NCI-H446 (cell line): ENCODE results near the gene TARBP2.
"Not testable (repeated sequence)": the region's sequence is repeated elsewhere in the genome, so short reads cannot be mapped to it uniquely, and the experiment has no call there.

Experiments
- DNase-seq, 2 experiments: peaks; one replicate each; lab custom pipeline; 2025; lab: John Stamatoyannopoulos, UW

Gene TARBP2

GRCh38 chr12:53474819-53475218, 26.3 kb upstream of the TARBP2 start:
- DNase-seq, result no peak

DNA sequence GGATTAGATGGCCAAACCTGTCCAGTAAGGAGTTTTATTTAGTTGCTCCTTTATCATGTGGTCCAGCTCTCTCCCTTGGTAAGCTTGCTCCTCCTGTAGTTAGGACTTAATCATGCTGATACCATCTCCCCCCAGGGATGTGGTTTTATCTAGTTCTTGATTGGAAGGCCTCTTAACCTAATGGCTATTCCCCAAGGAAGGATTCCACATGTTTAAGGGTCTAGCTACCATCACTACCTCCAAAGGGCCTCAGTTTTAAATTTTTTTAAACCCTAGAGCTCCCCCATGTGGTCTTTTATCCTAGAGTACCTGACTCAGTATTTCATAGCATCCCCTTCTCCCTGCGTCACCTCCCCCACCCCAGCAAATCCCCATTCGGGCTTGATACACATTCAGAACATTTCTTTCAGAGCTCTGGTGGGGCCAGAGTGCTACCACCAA, 24.3 kb upstream of the TARBP2 start:
- no peak for DNase-seq

GRCh38 chr12:53478865-53479264, 22.2 kb upstream of the TARBP2 start:
- no peak for DNase-seq

DNA sequence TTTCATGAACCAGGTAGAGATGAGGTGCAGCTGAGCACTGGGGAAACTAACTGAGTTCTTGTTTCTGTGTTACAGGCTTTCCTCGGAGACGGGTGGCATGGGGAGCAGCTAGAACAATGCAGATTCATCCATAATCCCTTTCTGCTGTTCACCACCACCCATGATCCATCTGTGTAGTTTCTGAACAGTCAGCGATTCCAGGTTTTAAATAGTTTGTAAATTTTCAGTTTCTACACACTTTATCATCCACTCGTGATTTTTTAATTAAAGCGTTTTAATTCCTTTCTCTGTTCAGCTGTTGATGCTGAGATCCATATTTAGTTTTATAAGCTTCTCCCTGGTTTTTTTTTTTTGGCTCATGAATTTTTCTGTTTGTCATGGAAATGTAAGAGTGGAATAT, 21.8 kb upstream of the TARBP2 start:
- no peak for DNase-seq

DNA sequence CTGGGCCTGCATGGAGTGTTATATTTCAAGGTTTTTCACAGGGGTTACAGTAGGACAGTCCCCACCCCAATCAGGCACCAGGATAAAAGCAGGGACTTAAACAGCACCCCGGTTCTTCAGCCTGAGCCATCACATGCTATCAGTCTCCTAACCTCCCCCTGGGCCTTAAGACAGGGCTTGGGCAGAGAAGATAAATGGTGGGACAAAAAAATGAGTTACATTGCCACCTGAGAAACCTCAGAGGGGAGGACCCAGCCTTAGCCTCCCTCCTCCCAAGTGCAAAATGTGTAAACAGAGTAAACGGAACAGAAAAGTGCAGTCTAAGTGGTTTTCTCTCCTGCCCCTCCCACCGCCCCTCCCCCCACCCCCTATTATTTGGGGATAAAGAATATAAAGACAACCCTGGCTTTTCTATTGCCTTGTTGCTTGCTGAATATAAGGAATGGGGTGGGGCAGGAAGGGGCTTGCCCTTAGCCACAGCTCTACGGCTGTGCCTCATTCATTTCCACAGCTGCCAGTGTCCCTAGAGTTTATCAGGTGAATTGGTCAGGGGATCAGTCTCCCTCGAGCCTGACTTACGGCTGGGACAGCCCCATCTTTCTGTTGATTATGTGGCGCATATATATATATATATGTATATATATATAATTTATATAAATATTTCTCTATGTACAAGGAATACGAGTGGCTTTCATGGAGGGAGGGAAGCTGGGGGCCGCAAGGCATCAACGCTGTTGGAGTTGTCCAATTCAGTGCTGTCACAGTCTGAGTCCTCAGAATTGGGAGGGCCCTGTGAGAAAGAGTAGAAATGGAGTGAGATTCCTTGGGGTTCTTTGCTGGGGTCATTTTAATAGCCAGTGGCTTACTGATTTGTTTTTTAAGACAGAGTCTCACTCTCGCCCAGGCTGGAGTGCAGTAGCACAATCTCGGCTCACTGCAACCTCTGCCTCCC, 20.3 kb upstream of the TARBP2 start:
- no peak for DNase-seq

- DNase-seq, result not testable (repeated sequence)
These were observed 19.6 kb upstream of the TARBP2 start for GRCh38 chr12:53481458-53481857.

- DNase-seq, result no peak
These were observed 19.0 kb upstream of the TARBP2 start for GRCh38 chr12:53481939-53482586.

DNA sequence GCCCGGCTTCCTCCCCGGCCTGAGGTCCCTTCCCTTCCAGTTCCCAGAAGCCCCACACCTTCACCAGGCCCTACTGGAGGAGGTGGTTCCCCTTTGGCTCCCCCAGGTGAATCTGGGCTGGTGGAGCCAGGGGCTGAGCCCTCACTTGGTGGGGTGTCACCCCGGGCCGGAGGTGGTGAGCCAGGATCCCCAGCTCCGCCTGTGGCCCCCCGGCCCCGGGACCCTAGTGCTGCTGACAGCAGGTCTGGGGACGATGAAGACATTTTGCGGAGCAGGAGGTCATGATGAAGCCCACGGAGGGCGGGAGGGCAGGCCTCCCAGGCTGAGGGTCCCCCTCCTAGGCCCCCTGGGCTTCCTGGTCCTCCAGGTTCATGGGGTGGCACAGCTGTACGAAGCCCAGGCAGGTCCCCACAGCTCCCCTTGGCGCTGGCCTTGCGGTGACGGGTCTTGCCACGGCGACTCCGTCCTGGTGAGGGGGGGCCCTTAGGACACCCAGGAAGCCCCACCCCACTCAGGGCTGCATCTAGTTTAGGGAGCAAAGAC, 18.4 kb upstream of the TARBP2 start:
- no peak for DNase-seq

DNA sequence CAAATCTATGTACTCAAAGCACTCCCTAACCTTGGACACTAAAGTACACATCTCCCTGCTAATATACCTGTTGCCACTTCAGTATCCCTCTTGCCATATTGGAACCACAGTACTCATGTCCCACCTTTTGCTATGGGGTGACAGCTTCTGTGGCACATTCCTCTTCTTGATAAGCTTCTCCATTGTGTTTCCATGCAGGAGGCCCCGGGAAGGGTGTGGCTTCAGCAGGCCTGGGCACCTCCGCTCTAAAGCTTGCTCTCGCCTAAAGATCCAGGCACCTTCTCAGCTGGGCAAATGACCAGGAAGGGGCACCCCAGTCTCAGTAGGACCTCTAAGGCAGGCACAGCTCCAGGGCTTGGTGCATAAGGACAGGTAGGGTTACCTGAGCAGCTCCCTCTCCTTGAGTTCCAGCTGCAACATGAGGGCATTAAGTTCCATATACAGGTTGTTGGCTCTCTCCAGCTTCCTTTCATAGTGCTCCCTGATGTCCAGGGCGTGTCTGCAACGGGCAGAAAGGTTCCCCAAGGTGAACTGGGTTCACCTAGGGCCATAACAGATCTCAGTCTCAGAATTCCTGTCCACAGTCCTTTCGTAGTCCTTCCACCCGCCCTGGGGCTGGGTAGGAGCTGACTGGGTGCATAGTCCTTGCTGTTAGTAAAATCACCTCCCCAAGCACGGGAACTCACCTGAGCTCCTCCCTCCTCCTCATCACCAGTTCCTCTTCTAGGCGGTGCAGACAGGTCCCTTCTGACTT, 17.7 kb upstream of the TARBP2 start:
- no peak for DNase-seq

DNA sequence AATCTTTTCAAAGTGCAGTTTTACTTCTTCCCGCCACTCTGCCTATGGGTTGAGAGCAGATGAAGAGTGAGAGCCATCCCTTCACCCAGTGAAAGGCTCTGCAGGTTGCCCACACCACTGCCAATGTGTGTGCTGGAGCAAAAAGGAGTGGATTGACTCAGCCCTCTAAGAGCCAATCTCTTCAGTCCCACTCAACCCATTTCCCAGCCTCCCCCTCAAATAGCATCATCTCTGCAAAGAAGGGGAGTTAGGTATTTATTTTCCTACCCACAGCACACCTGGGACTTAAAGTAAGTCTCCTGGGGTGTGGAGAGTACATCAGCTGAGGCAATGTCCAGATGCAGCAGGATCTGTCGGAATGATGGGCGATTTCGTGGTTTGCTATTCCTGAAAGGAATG, 17.1 kb upstream of the TARBP2 start:
- no peak for DNase-seq

GRCh38 chr12:53484686-53485575, 16.2 kb upstream of the TARBP2 start:
- DNase-seq, result no peak

GRCh38 chr12:53485955-53486735, 14.9 kb upstream of the TARBP2 start:
- no peak for DNase-seq

DNA sequence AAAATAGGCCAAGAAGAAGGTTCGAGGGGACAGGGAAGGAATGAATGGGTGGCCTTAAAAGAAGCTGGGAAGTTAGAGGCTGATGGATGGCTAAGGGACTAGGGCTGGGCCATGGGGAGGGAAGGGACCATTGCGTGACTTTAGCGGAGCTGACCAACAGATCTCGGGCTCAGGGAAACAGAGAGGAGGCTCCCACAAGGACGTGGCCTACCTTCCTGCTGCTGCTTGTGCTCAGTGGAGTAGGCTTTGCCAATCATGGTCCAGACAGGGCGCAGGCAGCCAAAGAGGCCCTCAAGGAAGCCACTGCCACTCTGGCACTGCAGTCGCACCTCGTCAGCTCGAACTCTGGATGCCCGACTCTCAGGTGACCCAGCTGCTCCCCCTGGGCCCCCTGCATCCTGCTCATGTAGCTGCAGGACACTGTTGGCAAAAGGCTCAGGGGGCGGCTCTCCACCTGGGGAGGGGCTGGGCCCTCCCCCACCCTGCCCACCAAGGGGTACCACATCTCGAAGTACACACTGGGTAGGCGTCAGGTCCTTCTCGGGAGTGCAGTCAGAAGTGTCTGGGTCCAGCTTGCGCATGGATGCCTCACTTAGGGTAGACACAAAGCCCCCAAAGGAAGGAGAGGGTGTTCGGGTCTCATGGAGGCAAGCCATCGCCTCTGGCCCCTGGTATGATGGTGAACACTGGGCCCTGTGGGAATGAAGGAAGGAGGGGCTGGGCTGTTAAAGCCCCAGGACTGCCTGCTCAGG, 14.2 kb upstream of the TARBP2 start:
- no peak for DNase-seq

- DNase-seq, result no peak
These were observed 11.7 kb upstream of the TARBP2 start for GRCh38 chr12:53489242-53489864.

GRCh38 chr12:53492188-53492587, 8.9 kb upstream of the TARBP2 start:
- DNase-seq, result no peak

DNA sequence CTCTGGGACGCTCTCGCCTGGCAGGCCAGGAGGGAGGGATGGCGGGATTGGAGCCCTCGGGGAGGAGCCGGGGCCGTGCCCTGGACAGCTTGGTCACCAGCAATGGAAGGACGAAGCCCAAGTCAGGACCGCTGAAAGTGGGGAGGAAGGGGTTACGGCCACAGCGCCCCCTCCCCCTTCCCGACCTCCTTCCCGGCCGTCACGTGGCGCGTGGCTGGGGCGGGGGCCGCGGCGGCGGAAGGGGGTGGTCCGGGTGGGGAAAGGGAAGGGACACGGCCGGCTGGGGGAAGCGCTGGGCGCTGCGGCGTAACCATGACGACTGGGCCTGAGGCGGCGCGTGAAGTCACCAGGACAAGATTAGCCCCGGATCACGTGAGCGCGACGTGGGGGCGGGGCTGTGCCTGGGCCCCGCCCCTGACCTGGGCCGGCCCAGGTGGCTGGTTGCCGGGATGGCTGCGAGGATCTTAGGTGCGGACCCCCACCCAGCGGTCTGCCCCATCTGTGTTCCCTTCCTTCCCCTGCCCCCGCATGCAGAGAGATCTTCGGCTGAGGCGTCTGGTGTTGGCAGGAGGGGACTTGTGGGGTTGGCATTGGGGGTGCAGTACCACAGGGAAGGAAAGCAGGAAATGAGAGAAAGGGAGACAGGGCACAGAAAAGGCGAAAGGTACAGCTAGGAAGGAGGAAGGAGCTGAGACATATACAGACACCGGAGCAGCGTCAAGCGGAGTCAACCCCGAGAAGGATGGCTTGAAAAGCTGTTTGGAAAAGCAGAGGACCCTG, 8.1 kb upstream of the TARBP2 start:
- DNase-seq, result peak; percentile 76 to 82

DNA sequence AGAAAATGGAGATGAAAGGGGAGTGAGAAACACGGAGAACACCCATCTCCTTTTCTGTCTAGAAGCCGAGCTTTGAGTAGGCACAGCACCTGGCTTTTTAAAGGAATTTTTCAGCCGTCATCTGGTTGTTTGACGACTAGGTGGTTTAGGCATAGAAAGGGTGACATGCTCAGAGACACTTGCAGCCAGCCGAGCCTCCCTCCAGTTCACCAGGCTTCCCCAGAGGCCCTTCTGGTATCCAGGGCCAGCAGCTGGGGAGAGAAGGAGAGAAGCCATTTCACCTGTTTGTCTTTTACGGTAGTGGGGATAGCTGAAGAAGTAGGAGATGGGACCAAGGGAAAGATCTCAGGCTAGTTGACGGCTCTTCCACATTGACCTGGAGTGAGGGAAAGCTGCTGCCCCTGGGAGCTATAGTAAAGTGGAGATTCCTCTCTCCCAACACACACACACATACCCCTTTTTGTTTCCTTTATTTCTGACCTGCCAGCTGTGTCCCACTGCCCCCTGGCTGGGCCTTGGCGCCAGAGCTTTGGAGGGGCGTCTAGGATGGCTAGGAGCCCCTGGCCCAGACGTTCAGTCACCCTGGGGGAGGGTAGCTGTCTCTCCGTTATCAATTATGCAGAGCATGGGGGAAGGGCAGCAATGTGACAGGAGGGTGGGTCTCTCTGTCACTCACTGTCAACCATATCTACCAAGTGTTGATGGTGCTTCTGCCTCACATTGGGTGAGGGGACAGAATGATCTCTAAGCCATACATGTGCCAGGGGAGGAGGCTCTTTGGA, 7.3 kb upstream of the TARBP2 start:
- DNase-seq, result no peak
